Astrocyte of the cerebellum (primary cell): ENCODE results near the gene PDE4A.
A peak's percentile ranks its signal among the peaks of the same experiment; 100 is the strongest.

Source experiments
- DNase-seq: peaks from one replicate; pipeline ENCODE4 v3.0.0-alpha.2; 2011; ENCODE audit warnings: low read depth
- H3K4me3 ChIP-seq: 2 replicates; pipeline ENCODE4 v1.5.1; 2011; ENCODE audit warnings: mild to moderate bottlenecking, low read depth, low read length, moderate library complexity
- CTCF ChIP-seq: IDR thresholded peaks from 2 replicates; pipeline ENCODE4 v1.5.1; 2012; ENCODE audit warnings: low read length, low read depth, moderate library complexity, mild to moderate bottlenecking; ENCODE audit errors: missing control alignments
- in situ Hi-C: cut with HindIII; loops from 2 replicates; pipeline ENCODE4 v1.10.0; 2017; ENCODE audit warnings: low sequenced_read_pairs

The PDE4A gene

GRCh38 chr19:10402441-10403038 is 17.8 kb upstream of the PDE4A start:
- no peak for DNase-seq
- peak overlapping the region; percentile 100 for H3K4me3 ChIP-seq
- in situ Hi-C loops = loop anchor here (10.0 kb wide), 1 partner anchor 118 kb away; the partner anchor contains the start of genes ICAM4 and ICAM5
- TF ChIP-seq CTCF = no peak

DNA sequence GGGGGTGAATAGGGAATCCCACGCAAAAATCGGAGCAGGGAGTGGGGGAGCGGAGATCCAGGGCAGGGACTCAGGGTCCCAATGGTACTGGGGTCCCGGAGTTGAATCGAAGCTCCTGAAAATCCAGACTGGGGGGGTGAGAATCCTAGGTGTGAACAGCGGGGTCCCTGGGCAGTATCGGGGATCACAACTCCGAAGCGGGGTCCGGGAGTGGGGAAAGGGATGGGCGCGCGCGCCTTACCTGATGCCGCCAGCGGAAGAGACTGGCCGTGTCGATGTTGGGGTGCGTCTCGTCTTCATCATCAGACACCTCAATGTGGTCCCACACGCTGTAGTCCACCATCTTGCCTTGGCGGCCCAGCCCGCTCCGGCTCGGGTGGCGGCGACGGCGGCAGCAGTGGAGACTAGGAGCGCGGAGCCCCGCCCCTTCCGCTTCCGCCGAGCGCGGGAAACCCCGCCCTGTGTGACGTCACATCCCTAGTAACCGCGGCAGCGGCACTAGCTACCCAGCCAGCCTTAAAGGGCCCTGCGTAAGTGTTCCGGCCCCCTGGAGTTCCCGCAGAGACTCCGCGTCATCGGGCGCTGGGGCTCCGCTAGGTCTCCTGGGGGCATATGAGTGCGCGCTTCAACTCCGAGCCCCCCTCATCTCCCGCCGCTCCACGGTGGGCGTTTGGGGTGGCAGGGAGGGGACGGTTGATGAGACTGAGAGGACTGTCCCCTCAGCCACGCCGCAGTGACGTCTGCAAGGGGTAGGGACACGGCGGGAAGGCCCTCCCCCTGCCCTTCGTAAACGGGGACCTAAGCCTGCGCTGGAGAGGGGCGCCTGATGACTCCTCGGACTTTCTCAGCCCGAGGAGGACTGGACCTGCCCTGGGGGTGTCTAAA is 17.0 kb upstream of the PDE4A start, which contains the start of gene CDC37:
TSS of gene CDC37 (minus strand) at position 406 of the 885 bp plus-strand sequence. CDS start at position 343, 63 bp downstream.
- peak within 1 kb of the TSS; percentile 100 for H3K4me3 ChIP-seq
- no peak for TF ChIP-seq CTCF
- in situ Hi-C loops = loop anchor here (10.0 kb wide), 1 partner anchor 119 kb away; the partner anchor contains the start of genes ICAM4 and ICAM5
- peak; percentile 87 for DNase-seq

- H3K4me3 ChIP-seq = peak overlapping the region; percentile 100
- DNase-seq = no peak
- in situ Hi-C loops = loop anchor here (10.0 kb wide), 1 partner anchor 120 kb away; the partner anchor contains the start of genes ICAM4 and ICAM5
- no peak for TF ChIP-seq CTCF
These were observed 15.2 kb upstream of the PDE4A start for GRCh38 chr19:10404888-10405820.

DNA sequence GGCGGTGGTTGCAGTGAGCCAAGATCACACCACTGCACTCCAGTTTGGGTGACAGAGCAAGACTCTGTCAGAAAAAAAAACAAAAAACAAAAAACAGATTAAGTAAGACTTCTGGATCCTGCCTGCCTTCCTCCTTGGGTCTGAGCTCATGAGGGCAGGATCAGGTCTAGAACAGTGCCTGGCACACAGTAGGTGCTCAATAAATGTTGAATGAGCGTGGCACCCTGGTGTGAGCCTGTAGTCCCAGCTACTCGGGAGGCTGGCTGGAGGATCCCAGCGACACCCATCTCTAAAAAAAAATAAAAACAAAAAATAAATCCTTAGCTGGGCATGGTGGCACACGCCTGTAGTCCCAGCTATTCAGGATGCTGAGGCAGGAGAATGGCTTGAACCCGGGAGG is 14.1 kb upstream of the PDE4A start:
- no peak for DNase-seq
- no peak for TF ChIP-seq CTCF
- no peak overlapping the region for H3K4me3 ChIP-seq
- in situ Hi-C loops = loop anchor here (10.0 kb wide), 1 partner anchor 121 kb away; the partner anchor contains the start of genes ICAM4 and ICAM5

- no peak for DNase-seq
- TF ChIP-seq CTCF = no peak
- no peak overlapping the region for H3K4me3 ChIP-seq
- in situ Hi-C loops = loop anchor here (10.0 kb wide), 1 partner anchor 122 kb away; the partner anchor contains the start of genes ICAM4 and ICAM5
These were observed 13.2 kb upstream of the PDE4A start for GRCh38 chr19:10407096-10407495.
